Endothelial cell of umbilical vein (primary cell): Measurements from ENCODE around the gene DET1. TPM values are rescaled to one million over a fixed set of nuclear protein-coding genes. Genes with fewer than 3 reads are reported as not detected.

Source experiments
- BruUV-seq: library from RNA; stranded (reverse); fragments of 400-500 nt; replicated peaks from 2 replicates; lab custom pipeline; 2021; lab: Mats Ljungman, UMichigan
- CTCF ChIA-PET: fragments of 300-600, 350-600 bp; sonication (Branson Sonifier 250); formaldehyde crosslinking; loops from one replicate; lab custom pipeline; 2021; ENCODE audit warnings: antibody characterized with exemption, inconsistent platforms; lab: Charles Lee
- POLR2A ChIA-PET: fragments of 300-600, 350-600 bp; sonication (Branson Sonifier 250); formaldehyde crosslinking; loops from one replicate; lab custom pipeline; 2021; ENCODE audit warnings: antibody characterized with exemption, inconsistent platforms; lab: Charles Lee
- DNase-seq: peaks from one replicate; pipeline ENCODE4 v3.0.0-alpha.2; 2011; ENCODE audit warnings: low read depth, low spot score
- FAIRE-seq: peaks from 2 replicates; lab custom pipeline; 2011; peaks lifted over from hg19 to GRCh38; lab: Jason Lieb, UNC
- H2AFZ ChIP-seq: 2 replicates; pipeline ENCODE4 v1.6.0; 2012; ENCODE audit warnings: low read depth, low read length, control low read depth, inconsistent platforms
- H3K27ac ChIP-seq: 2 replicates; pipeline ENCODE4 v1.5.1; 2011; ENCODE audit warnings: low read depth, mild to moderate bottlenecking, control low read depth, low read length, moderate library complexity; ENCODE audit not compliant: insufficient read depth
- H3K27me3 ChIP-seq, 2 experiments: 2 replicates each; pipeline versions ENCODE4 v1.6.0 to v1.6.1; 2011; ENCODE audit warnings: low read length in 2 of 2, mixed read lengths in 1 of 2; ENCODE audit not compliant: control insufficient read depth in 2 of 2, insufficient read depth in 2 of 2
- H3K36me3 ChIP-seq, 2 experiments: 2 replicates in 1 of 2; 3 replicates in 1 of 2; pipeline ENCODE4 v1.5.1; 2011; ENCODE audit warnings: low read length in 2 of 2, mild to moderate bottlenecking in 1 of 2, moderate library complexity in 1 of 2; ENCODE audit not compliant: control insufficient read depth in 2 of 2, insufficient read depth in 2 of 2; ENCODE audit errors: extremely low read depth in 1 of 2
- H3K4me1 ChIP-seq: 3 replicates; pipeline ENCODE4 v1.5.1; 2011; ENCODE audit warnings: mild to moderate bottlenecking, low read length; ENCODE audit not compliant: control insufficient read depth, insufficient read depth; ENCODE audit errors: extremely low read depth
- H3K4me2 ChIP-seq: 2 replicates; pipeline ENCODE4 v1.6.1; 2011; ENCODE audit warnings: low read length, control low read depth, mixed read lengths; ENCODE audit not compliant: insufficient read depth
- H3K4me3 ChIP-seq, 3 experiments: fragments of 200-600 bp in 1 of 3; sonication (generic), shearing (Covaris generic) in 1 of 3; replicated peaks in 1 of 3; 2 replicates each; pipeline ENCODE4 v1.5.1; 2011 to 2016; ENCODE audit warnings: control low read depth in 3 of 3, low read length in 3 of 3, mild to moderate bottlenecking in 2 of 3, inconsistent platforms in 1 of 3, low read depth in 1 of 3, moderate library complexity in 1 of 3; ENCODE audit not compliant: insufficient read depth in 1 of 3
- H3K79me2 ChIP-seq: 2 replicates; pipeline ENCODE4 v1.6.0; 2012; ENCODE audit warnings: low read length, inconsistent platforms; ENCODE audit not compliant: control insufficient read depth, insufficient read depth
- H3K9ac ChIP-seq: replicated peaks from 2 replicates; pipeline ENCODE3; 2011; ENCODE audit warnings: low read length, control low read depth; ENCODE audit not compliant: insufficient read depth; ENCODE audit errors: extremely low read depth
- H3K9me1 ChIP-seq: replicated peaks from 3 replicates; pipeline ENCODE4 v1.6.0; 2011; ENCODE audit warnings: mild to moderate bottlenecking, low read length; ENCODE audit not compliant: control insufficient read depth, insufficient read depth; ENCODE audit errors: extremely low read depth
- H3K9me3 ChIP-seq: replicated peaks from 2 replicates; pipeline ENCODE4 v1.5.1; 2012; ENCODE audit warnings: low read length, inconsistent platforms; ENCODE audit not compliant: control insufficient read depth, insufficient read depth
- H4K20me1 ChIP-seq: replicated peaks from 2 replicates; pipeline ENCODE3; 2011; ENCODE audit warnings: mild to moderate bottlenecking, low read length; ENCODE audit not compliant: control insufficient read depth, insufficient read depth; ENCODE audit errors: extremely low read depth
- CTCF ChIP-seq, 2 donors: IDR thresholded peaks; 1 replicate in 1 of 2; 2 replicates in 1 of 2; pipeline ENCODE4 v1.5.1; 2011; ENCODE audit warnings: low read length in 2 of 2, mild to moderate bottlenecking in 2 of 2, moderate library complexity in 2 of 2, control low read depth in 1 of 2, inconsistent platforms in 1 of 2, low read depth in 1 of 2; ENCODE audit not compliant: insufficient read depth in 1 of 2; ENCODE audit errors: extremely low read depth in 1 of 2
- EZH2 ChIP-seq: IDR thresholded peaks from 2 replicates; pipeline ENCODE4 v1.6.1; 2012; ENCODE audit warnings: borderline replicate concordance, low read depth, mild to moderate bottlenecking, moderate library complexity, low read length, inconsistent platforms; ENCODE audit not compliant: severe bottlenecking
- FOS ChIP-seq: IDR thresholded peaks from 2 replicates; pipeline ENCODE4 v1.6.1; 2011; ENCODE audit warnings: mild to moderate bottlenecking, low read length, moderate library complexity, borderline replicate concordance; ENCODE audit not compliant: insufficient read depth
- GATA2 ChIP-seq: IDR thresholded peaks from 2 replicates; pipeline ENCODE4 v1.7.0; 2011; ENCODE audit warnings: low read depth, mild to moderate bottlenecking, moderate library complexity, mixed read lengths, low read length; ENCODE audit not compliant: insufficient read length, insufficient read depth
- JUN ChIP-seq: IDR thresholded peaks from 2 replicates; pipeline ENCODE4 v1.6.1; 2011; ENCODE audit warnings: borderline replicate concordance, low read depth; ENCODE audit not compliant: insufficient read length, insufficient read depth
- MAX ChIP-seq: IDR thresholded peaks from 2 replicates; pipeline ENCODE4 v1.6.1; 2011; ENCODE audit not compliant: insufficient read depth, insufficient read length
- MYC ChIP-seq: IDR thresholded peaks from one replicate; pipeline ENCODE4 v1.6.1; 2011; ENCODE audit warnings: mild to moderate bottlenecking, low read depth, low read length
- POLR2A ChIP-seq: IDR thresholded peaks from 2 replicates; pipeline ENCODE4 v1.6.1; 2012; ENCODE audit warnings: low read depth, mild to moderate bottlenecking, control low read depth, low read length
- POLR2AphosphoS5 ChIP-seq: IDR thresholded peaks from 2 replicates; pipeline ENCODE4 v1.6.1; 2012; ENCODE audit warnings: low read depth, mild to moderate bottlenecking, control low read depth, low read length, moderate library complexity; ENCODE audit not compliant: insufficient read depth
- dilution Hi-C: fragments of 300-500 bp; cut with MboI; formaldehyde crosslinking; loops from one replicate; pipeline ENCODE4 v1.15.0; 2019; ENCODE audit warnings: low sequenced_read_pairs; ENCODE audit not compliant: extremely low pct_ligation_motif_present
- intact Hi-C: fragments of 100-400 bp; cut with micrococcal nuclease; formaldehyde crosslinking; loops from one replicate; pipeline ENCODE4 v1.10.0; 2022
- polyA plus RNA-seq, 4 experiments: library from polyadenylated mRNA; depleted of rRNA in 3 of 4; stranded (reverse) in 3 of 4; unstranded in 1 of 4; fragments of >200 nt; gene quantifications; 2 replicates each; pipeline versions ENCODE4 v1.2.1 to v1.2.3, GENCODE V29; 2011 to 2012; ENCODE audit warnings: missing spikeins in 1 of 4
- total RNA-seq: library from RNA; stranded (reverse); gene quantifications from 2 replicates; pipeline ENCODE4 v1.2.3, GENCODE V29; 2021

DET1 gene
- total and polyA plus RNA-seq, 2 donors (not counting 3 experiments of a cell fraction or from before 2014, with no cell fraction given): 5.2 to 5.6 TPM

GRCh38 chr15:88574655-88575054 is 28.2 kb upstream of the DET1 start:
- BruUV-seq: no TSS peak
- no peak overlapping the region for H3K9ac ChIP-seq
- POLR2A ChIA-PET: no interaction called here
- H3K9me3 ChIP-seq: no peaks in the 10 kb centered on the region
- dilution Hi-C loops (no loop called here), intact Hi-C loops (no loop called here)
- TF ChIP-seq CTCF (IDR thresholded peaks at IDR 0.05; ENCODE audit: extremely low read depth in 1 of 2, insufficient read depth in 1 of 2, low read depth in 1 of 2, low read length in 2 of 2) (no peak), POLR2A (no peak), MYC (no peak), JUN (no peak), GATA2 (no peak), MAX (no peak), FOS (no peak), POLR2AphosphoS5 (no peak), EZH2 (no peak)
- no peaks in the 10 kb centered on the region for H4K20me1 ChIP-seq
- H3K27me3 ChIP-seq: peaks cover 0 to 2% of the 10 kb centered on the region in 2 experiments
- no peak overlapping the region for H3K4me3 ChIP-seq
- H3K27ac ChIP-seq: no peak overlapping the region
- CTCF ChIA-PET: no interaction called here
- H3K36me3 ChIP-seq: no peaks in the 10 kb centered on the region
- no peak for DNase-seq
- H3K4me2 ChIP-seq: no peak overlapping the region
- no peaks in the 10 kb centered on the region for H3K9me1 ChIP-seq
- no peaks in the 10 kb centered on the region for H3K4me1 ChIP-seq
- no peaks in the 10 kb centered on the region for H3K79me2 ChIP-seq
- no peak overlapping the region for H2AFZ ChIP-seq
- FAIRE-seq: no peak
